T-helper 1 cell treated with Interleukin-12 subunit alpha and Interleukin-12 subunit beta and Interleukin-4 antibody, amounts not matched to agents 30 μg/mL and 1 μg/mL, for 36 hours (primary cell): ENCODE results near the gene SH3TC1.
A peak's percentile ranks its signal among the peaks of the same experiment; 100 is the strongest.

Experiments
- H3K27ac Mint-ChIP-seq: one replicate; pipeline ENCODE4 v1.8.0; 2021; ENCODE audit warnings: mild to moderate bottlenecking, mixed read lengths
- H3K27me3 Mint-ChIP-seq: one replicate; pipeline ENCODE4 v1.8.0; 2021; ENCODE audit warnings: low read depth, mixed read lengths
- H3K36me3 Mint-ChIP-seq: one replicate; pipeline ENCODE4 v1.8.0; 2021; ENCODE audit warnings: low read depth, mixed read lengths
- H3K4me1 Mint-ChIP-seq: one replicate; pipeline ENCODE4 v1.8.0; 2021; ENCODE audit warnings: low read depth, mixed read lengths
- H3K4me3 Mint-ChIP-seq: one replicate; pipeline ENCODE4 v1.8.0; 2021; ENCODE audit warnings: mild to moderate bottlenecking, moderate library complexity, mixed read lengths
- H3K9me3 Mint-ChIP-seq: one replicate; pipeline ENCODE4 v1.8.0; 2021; ENCODE audit warnings: mixed read lengths

SH3TC1 gene

GRCh38 chr4:8158710-8159536 is 40.2 kb upstream of the SH3TC1 start, which contains the start of gene ABLIM2:
Gene ABLIM2, minus strand, starts transcription at chr4:8158813. Its CDS starts 124 bp downstream, at chr4:8158689.
- no peaks in the 10 kb centered on the region for H3K9me3 Mint-ChIP-seq
- H3K27ac Mint-ChIP-seq = peak within 1 kb of the TSS; percentile 75
- H3K4me1 Mint-ChIP-seq = peaks cover 10% of the 10 kb centered on the region
- peak within 1 kb of the TSS; percentile 93 for H3K4me3 Mint-ChIP-seq
- peaks cover 31% of the 10 kb centered on the region for H3K27me3 Mint-ChIP-seq
- H3K36me3 Mint-ChIP-seq = peaks cover 3% of the 10 kb centered on the region

DNA sequence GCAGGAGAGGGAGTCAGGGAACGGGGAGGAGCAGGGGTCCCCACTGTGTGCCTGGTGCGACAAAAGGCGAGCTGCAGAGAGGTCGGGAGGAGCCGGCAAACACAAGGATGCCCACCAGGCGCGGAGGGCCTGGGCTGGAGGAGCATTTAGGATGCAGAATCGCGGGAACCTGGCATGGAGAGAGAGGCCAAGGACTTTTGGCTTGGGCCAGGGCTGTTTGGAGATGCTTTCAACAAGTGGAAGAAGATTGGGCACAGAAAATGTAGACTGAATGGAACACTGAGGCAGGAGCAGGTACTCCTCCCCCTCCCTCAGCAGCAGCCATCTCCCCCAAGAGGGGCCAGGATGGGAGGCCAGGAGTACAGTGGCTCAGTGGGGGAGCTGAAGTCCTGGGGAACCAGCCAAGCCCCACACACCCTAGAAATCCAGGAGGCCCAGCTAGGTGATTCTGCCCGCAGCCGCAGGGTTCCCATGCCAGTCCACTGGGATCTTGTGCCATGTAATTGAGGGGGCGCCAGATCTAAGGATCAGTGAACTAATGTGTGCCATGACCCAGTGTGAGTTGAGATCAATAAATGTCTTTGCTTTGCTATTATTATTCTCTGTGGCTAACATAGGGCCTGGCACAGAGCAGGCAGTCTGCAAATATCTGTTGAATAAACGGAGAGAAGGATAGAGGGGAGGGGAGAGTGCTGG is 39.4 kb upstream of the SH3TC1 start:
- Mint-ChIP-seq H3K27ac (no peak overlapping the region), H3K27me3 (peaks cover 31% of the 10 kb centered on the region), H3K4me1 (peaks cover 10% of the 10 kb centered on the region), H3K36me3 (peaks cover 3% of the 10 kb centered on the region), H3K9me3 (no peaks in the 10 kb centered on the region), H3K4me3 (peak overlapping the region; percentile 53)

GRCh38 chr4:8160233-8160560 is 38.9 kb upstream of the SH3TC1 start:
- Mint-ChIP-seq H3K27ac (no peak overlapping the region), H3K4me3 (no peak overlapping the region), H3K4me1 (peaks cover 10% of the 10 kb centered on the region), H3K27me3 (peaks cover 31% of the 10 kb centered on the region), H3K9me3 (no peaks in the 10 kb centered on the region), H3K36me3 (peaks cover 3% of the 10 kb centered on the region)

- Mint-ChIP-seq H3K9me3 (no peaks in the 10 kb centered on the region), H3K4me3 (no peak overlapping the region), H3K27me3 (peaks cover 27% of the 10 kb centered on the region), H3K36me3 (peaks cover 3% of the 10 kb centered on the region), H3K27ac (no peak overlapping the region), H3K4me1 (peaks cover 10% of the 10 kb centered on the region)
Observed at GRCh38 chr4:8160572-8160971, 38.5 kb upstream of the SH3TC1 start.

- H3K4me1 Mint-ChIP-seq = peaks cover 10% of the 10 kb centered on the region
- peaks cover 12% of the 10 kb centered on the region for H3K27me3 Mint-ChIP-seq
- H3K36me3 Mint-ChIP-seq = peaks cover 3% of the 10 kb centered on the region
- H3K27ac Mint-ChIP-seq = no peak overlapping the region
- H3K4me3 Mint-ChIP-seq = no peak overlapping the region
- peaks cover 4% of the 10 kb centered on the region for H3K9me3 Mint-ChIP-seq
Observed at GRCh38 chr4:8162625-8163024, 36.5 kb upstream of the SH3TC1 start.

- H3K4me3 Mint-ChIP-seq = no peak overlapping the region
- peaks cover 3% of the 10 kb centered on the region for H3K36me3 Mint-ChIP-seq
- peaks cover 8% of the 10 kb centered on the region for H3K9me3 Mint-ChIP-seq
- H3K27ac Mint-ChIP-seq = no peak overlapping the region
- peaks cover 11% of the 10 kb centered on the region for H3K27me3 Mint-ChIP-seq
- H3K4me1 Mint-ChIP-seq = peaks cover 10% of the 10 kb centered on the region
Observed at GRCh38 chr4:8163026-8163425, 36.1 kb upstream of the SH3TC1 start.

DNA sequence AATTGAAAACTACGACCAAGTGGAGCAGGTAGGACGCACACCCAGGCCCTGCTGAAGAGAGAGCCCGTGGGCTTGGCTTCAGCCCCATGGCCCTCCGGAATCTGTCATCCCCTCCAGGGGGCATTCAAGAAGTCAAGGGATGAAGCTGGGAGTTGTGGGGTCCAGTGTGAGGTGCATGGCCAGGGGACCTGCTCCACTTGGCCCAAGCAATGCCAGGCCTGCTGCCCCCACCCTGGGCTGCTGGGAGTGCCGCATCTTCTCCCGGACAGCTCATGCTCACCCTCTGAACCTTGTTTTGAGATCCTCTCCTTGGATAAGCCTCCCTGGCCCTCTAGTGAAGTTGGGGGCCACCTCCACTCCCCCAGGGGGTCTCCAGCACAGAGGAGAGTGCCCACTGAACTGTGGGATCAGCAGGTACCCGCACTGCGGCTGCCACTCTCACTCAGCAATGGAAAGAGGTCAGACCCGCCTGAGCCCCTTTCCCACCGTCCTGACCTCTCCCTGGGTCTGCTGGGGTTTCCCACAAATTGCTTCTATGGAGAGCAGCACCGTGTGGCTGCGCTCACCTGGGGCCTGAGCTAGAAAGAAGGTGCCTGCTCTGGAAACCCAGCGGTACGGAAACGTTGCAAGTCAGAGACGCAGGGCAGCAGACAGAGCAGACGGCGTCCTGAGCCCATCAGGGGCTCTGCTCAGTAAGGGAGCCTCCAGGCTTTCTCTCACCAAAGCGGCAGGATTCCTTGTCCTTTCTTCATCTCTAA is 35.5 kb upstream of the SH3TC1 start:
- no peak overlapping the region for H3K4me3 Mint-ChIP-seq
- H3K9me3 Mint-ChIP-seq = peaks cover 14% of the 10 kb centered on the region
- H3K4me1 Mint-ChIP-seq = peaks cover 10% of the 10 kb centered on the region
- peaks cover 3% of the 10 kb centered on the region for H3K36me3 Mint-ChIP-seq
- H3K27ac Mint-ChIP-seq = no peak overlapping the region
- H3K27me3 Mint-ChIP-seq = peaks cover 11% of the 10 kb centered on the region

GRCh38 chr4:8164194-8164565 is 34.9 kb upstream of the SH3TC1 start:
- Mint-ChIP-seq H3K27ac (no peak overlapping the region), H3K4me1 (peaks cover 7% of the 10 kb centered on the region), H3K27me3 (peaks cover 7% of the 10 kb centered on the region), H3K9me3 (peaks cover 16% of the 10 kb centered on the region), H3K4me3 (no peak overlapping the region), H3K36me3 (no peaks in the 10 kb centered on the region)

GRCh38 chr4:8164687-8165086 is 34.4 kb upstream of the SH3TC1 start:
- peaks cover 18% of the 10 kb centered on the region for H3K9me3 Mint-ChIP-seq
- peaks cover 3% of the 10 kb centered on the region for H3K4me1 Mint-ChIP-seq
- no peak overlapping the region for H3K27ac Mint-ChIP-seq
- H3K4me3 Mint-ChIP-seq = no peak overlapping the region
- H3K27me3 Mint-ChIP-seq = peaks cover 4% of the 10 kb centered on the region
- H3K36me3 Mint-ChIP-seq = no peaks in the 10 kb centered on the region

DNA sequence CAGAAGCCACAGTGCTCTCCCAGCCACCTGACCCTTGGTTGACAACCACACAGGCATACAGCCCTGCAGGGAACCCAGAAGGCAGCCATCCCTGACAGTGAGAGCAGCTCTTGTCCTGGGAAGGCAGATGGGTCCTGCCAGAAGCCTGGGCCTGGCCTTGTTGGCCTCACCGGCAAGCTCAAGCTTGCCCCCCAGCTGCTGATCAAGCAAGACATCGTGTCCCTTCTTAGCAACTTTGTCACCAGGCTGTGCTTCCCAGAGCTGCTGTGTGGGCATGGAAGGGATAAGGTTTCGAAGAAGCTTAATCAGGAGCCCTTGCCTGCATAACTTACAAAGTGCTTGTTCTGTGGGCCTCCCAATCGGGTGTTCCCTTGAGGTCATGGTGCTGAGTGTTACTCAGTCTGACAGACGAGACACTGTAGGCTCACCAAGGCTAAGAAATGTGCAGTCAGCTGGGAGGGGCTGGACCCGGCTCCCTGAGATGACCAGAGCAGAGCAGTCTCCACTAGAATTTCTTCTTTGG is 33.7 kb upstream of the SH3TC1 start:
- Mint-ChIP-seq H3K27ac (no peak overlapping the region), H3K9me3 (peaks cover 18% of the 10 kb centered on the region), H3K4me1 (no peaks in the 10 kb centered on the region), H3K27me3 (no peaks in the 10 kb centered on the region), H3K4me3 (no peak overlapping the region), H3K36me3 (no peaks in the 10 kb centered on the region)

GRCh38 chr4:8167291-8167690 is 31.8 kb upstream of the SH3TC1 start:
- no peaks in the 10 kb centered on the region for H3K27me3 Mint-ChIP-seq
- H3K4me1 Mint-ChIP-seq = no peaks in the 10 kb centered on the region
- no peak overlapping the region for H3K27ac Mint-ChIP-seq
- no peaks in the 10 kb centered on the region for H3K36me3 Mint-ChIP-seq
- H3K9me3 Mint-ChIP-seq = peaks cover 18% of the 10 kb centered on the region
- H3K4me3 Mint-ChIP-seq = no peak overlapping the region

- H3K27me3 Mint-ChIP-seq = no peaks in the 10 kb centered on the region
- H3K27ac Mint-ChIP-seq = no peak overlapping the region
- no peaks in the 10 kb centered on the region for H3K4me1 Mint-ChIP-seq
- peaks cover 18% of the 10 kb centered on the region for H3K9me3 Mint-ChIP-seq
- H3K4me3 Mint-ChIP-seq = no peak overlapping the region
- no peaks in the 10 kb centered on the region for H3K36me3 Mint-ChIP-seq
Observed at GRCh38 chr4:8167815-8168214, 31.3 kb upstream of the SH3TC1 start.

DNA sequence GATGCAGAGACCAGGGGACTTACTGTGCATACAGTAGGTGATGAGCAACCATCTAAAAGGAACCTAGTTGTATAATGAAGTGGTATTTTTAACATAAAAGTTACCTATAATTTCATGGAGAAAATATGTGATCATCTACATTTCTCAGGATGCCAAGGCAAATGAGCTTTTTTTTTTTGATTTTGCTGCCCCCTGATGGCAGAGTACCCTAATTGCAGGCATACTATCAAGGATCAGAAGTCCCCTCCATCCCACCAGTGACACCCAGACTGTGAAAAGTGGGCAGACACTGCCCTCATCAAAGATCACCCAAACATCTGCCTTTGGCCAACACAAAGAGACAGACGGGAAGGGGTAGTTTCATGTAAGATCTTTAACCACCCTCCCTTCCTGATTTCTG is 30.9 kb upstream of the SH3TC1 start:
- Mint-ChIP-seq H3K27ac (no peak overlapping the region), H3K9me3 (peaks cover 18% of the 10 kb centered on the region)

GRCh38 chr4:8168832-8169598 is 30.1 kb upstream of the SH3TC1 start:
- H3K36me3 Mint-ChIP-seq = no peaks in the 10 kb centered on the region
- no peaks in the 10 kb centered on the region for H3K27me3 Mint-ChIP-seq
- no peaks in the 10 kb centered on the region for H3K4me1 Mint-ChIP-seq
- no peak overlapping the region for H3K4me3 Mint-ChIP-seq
- H3K27ac Mint-ChIP-seq = no peak overlapping the region
- H3K9me3 Mint-ChIP-seq = peaks cover 18% of the 10 kb centered on the region

More for the DNA sequence above, 30.9 kb upstream of the SH3TC1 start:
- H3K27me3 Mint-ChIP-seq = no peaks in the 10 kb centered on the region
- H3K4me1 Mint-ChIP-seq = no peaks in the 10 kb centered on the region
- no peak overlapping the region for H3K4me3 Mint-ChIP-seq
- no peaks in the 10 kb centered on the region for H3K36me3 Mint-ChIP-seq
